HG03097 (cell line): ENCODE measurements around the gene ZMYM3.

Experiments used
- ATAC-seq: cut with Tn5 transposase; IDR thresholded peaks from one replicate; pipeline ENCODE4 v1.9.1; 2021; ENCODE audit not compliant: unreplicated experiment, low FRiP score

ZMYM3 gene

GRCh38 chrX:71214604-71215337 is 39.2 kb downstream of the ZMYM3 start:
- ATAC-seq = no peak

GRCh38 chrX:71214152-71214551 is 39.8 kb downstream of the ZMYM3 start:
- no peak for ATAC-seq

- no peak for ATAC-seq
These were observed 41.4 kb downstream of the ZMYM3 start for GRCh38 chrX:71212536-71212935.

GRCh38 chrX:71210816-71211215 is 43.1 kb downstream of the ZMYM3 start:
- ATAC-seq = no peak

- ATAC-seq = no peak
These were observed 54.5 kb downstream of the ZMYM3 start for GRCh38 chrX:71199252-71200008.

- peak; percentile 72 for ATAC-seq
These were observed 55.9 kb downstream of the ZMYM3 start for GRCh38 chrX:71198066-71198465.

- ATAC-seq = no peak
These were observed 57.8 kb downstream of the ZMYM3 start for GRCh38 chrX:71195964-71196649.

GRCh38 chrX:71191248-71191647 is 62.7 kb downstream of the ZMYM3 start:
- no peak for ATAC-seq
